Brain pericyte (primary cell): Measurements from ENCODE around the gene MEIS1.
"Not testable (repeated sequence)": the region's sequence is repeated elsewhere in the genome, so short reads cannot be mapped to it uniquely, and the experiment has no call there.

ENCODE experiments used
- DNase-seq: peaks from one replicate; pipeline ENCODE4 v3.0.0-alpha.2; 2012; ENCODE audit warnings: low read depth, low spot score

MEIS1 gene

GRCh38 chr2:66434679-66435548 lies at the start of gene MEIS1:
Gene MEIS1 (plus strand): TSS chr2:66435125. CDS start chr2:66435857, 732 bp downstream.
- DNase-seq, result peak; percentile 36

GRCh38 chr2:66387016-66387753 lies 47.7 kb upstream of the MEIS1 start:
- no peak for DNase-seq

GRCh38 chr2:66389651-66390131 lies 45.2 kb upstream of the MEIS1 start:
- DNase-seq, result no peak

GRCh38 chr2:66390152-66390551 lies 44.8 kb upstream of the MEIS1 start:
- DNase-seq, result no peak

- DNase-seq, result no peak
Observed at GRCh38 chr2:66390811-66391210, 44.1 kb upstream of the MEIS1 start.

- DNase-seq, result not testable (repeated sequence)
Observed at GRCh38 chr2:66391240-66391639, 43.7 kb upstream of the MEIS1 start.

GRCh38 chr2:66405473-66405872 lies 29.5 kb upstream of the MEIS1 start:
- DNase-seq, result no peak

- no peak for DNase-seq
Observed at GRCh38 chr2:66408905-66409304, 26.0 kb upstream of the MEIS1 start.

GRCh38 chr2:66412874-66413273 lies 22.1 kb upstream of the MEIS1 start:
- no peak for DNase-seq

- no peak for DNase-seq
Observed at GRCh38 chr2:66414896-66415295, 20.0 kb upstream of the MEIS1 start.

GRCh38 chr2:66418381-66418780 lies 16.5 kb upstream of the MEIS1 start:
- DNase-seq, result no peak

GRCh38 chr2:66421612-66422011 lies 13.3 kb upstream of the MEIS1 start:
- no peak for DNase-seq

- DNase-seq, result no peak
Observed at GRCh38 chr2:66423391-66424124, 11.4 kb upstream of the MEIS1 start.

- no peak for DNase-seq
Observed at GRCh38 chr2:66426244-66427111, 8.4 kb upstream of the MEIS1 start.

GRCh38 chr2:66427300-66427699 lies 7.6 kb upstream of the MEIS1 start:
- DNase-seq, result no peak

- no peak for DNase-seq
Observed at GRCh38 chr2:66428986-66429612, 5.8 kb upstream of the MEIS1 start.

GRCh38 chr2:66429693-66430504 lies 5.0 kb upstream of the MEIS1 start:
- DNase-seq, result no peak

GRCh38 chr2:66430505-66431273 lies 4.2 kb upstream of the MEIS1 start:
- DNase-seq, result no peak

GRCh38 chr2:66431274-66431642 lies 3.7 kb upstream of the MEIS1 start:
- DNase-seq, result no peak
